ENCODE measurements around the gene SHB. TPM values are rescaled to one million over a fixed set of nuclear protein-coding genes. Genes with fewer than 3 reads are reported as not detected.

The SHB gene
- total RNA-seq, 4 donors from 2014 or later: 12.3 to 22.9 (median 16.3) TPM

- no peaks in the 10 kb centered on the region for H3K36me3 ChIP-seq
- WGBS: 72% methylated on average over 3 of the region's 3 CpGs
- H3K27ac ChIP-seq: no peak overlapping the region
- H3K27me3 ChIP-seq: no peaks in the 10 kb centered on the region
- no peaks in the 10 kb centered on the region for H3K9me3 ChIP-seq
- TF ChIP-seq, protein P1, sequence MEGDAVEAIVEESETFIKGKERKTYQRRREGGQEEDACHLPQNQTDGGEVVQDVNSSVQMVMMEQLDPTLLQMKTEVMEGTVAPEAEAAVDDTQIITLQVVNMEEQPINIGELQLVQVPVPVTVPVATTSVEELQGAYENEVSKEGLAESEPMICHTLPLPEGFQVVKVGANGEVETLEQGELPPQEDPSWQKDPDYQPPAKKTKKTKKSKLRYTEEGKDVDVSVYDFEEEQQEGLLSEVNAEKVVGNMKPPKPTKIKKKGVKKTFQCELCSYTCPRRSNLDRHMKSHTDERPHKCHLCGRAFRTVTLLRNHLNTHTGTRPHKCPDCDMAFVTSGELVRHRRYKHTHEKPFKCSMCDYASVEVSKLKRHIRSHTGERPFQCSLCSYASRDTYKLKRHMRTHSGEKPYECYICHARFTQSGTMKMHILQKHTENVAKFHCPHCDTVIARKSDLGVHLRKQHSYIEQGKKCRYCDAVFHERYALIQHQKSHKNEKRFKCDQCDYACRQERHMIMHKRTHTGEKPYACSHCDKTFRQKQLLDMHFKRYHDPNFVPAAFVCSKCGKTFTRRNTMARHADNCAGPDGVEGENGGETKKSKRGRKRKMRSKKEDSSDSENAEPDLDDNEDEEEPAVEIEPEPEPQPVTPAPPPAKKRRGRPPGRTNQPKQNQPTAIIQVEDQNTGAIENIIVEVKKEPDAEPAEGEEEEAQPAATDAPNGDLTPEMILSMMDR (IDR thresholded peaks at IDR 0.05): no peak
- TF ChIP-seq POLR2A (IDR thresholded peaks at IDR 0.05) (no peak), EP300 (IDR thresholded peaks at IDR 0.05) (no peak), POLR2AphosphoS5 (IDR thresholded peaks at IDR 0.05) (no peak)
- H3K4me3 ChIP-seq: no peak overlapping the region
- H3K4me1 ChIP-seq: peaks cover 13% of the 10 kb centered on the region
- DNase-seq (ENCODE audit: low spot score in 2 of 2): peak in 1 of 2 donors; percentile 8
Observed at GRCh38 chr9:38073882-38074281, 4.9 kb upstream of the SHB start.

DNA sequence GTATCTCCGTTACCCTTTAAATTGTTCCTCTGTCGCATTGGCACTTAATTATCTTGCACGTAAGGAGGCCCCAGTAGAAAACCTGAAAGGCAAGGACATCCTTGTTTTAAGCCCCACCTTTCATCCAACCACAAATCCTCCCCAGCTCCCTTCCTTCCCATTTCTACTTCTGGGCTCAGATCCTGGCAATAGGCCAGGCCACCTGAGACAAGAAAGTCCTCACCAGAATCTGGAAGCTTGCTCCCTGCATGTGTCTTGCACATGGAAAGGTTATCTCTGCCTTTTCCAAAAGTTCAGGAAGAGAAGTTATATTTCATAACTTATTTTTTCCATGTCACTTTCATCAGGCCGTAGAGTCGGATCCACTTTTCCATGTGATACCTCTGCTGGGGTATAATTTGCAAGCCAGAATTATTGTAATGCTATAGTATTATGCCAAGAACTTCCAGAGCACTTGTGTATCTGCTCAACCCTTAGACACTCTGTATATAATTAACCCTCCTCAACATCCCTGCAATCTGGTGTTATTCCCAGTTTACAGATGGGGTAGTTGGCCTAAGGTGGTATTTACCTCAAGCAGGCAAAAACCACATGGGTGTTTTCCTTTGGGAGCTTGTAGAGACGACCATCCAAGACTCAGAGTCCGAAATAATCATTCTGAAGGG lies 2.6 kb upstream of the SHB start:
- H3K4me1 ChIP-seq: peaks cover 34% of the 10 kb centered on the region
- no peak for TF ChIP-seq POLR2AphosphoS5 (IDR thresholded peaks at IDR 0.05)
- TF ChIP-seq EP300 (IDR thresholded peaks at IDR 0.05): no peak
- no peak for TF ChIP-seq POLR2A (IDR thresholded peaks at IDR 0.05)
- TF ChIP-seq, protein P1 (IDR thresholded peaks at IDR 0.05): no peak
- DNase-seq (ENCODE audit: low spot score in 2 of 2): no peak
- no peaks in the 10 kb centered on the region for H3K27me3 ChIP-seq
- 46% methylated on average over 7 of the region's 7 CpGs for WGBS
- H3K27ac ChIP-seq: no peak overlapping the region
- H3K36me3 ChIP-seq: no peaks in the 10 kb centered on the region
- H3K4me3 ChIP-seq: no peak overlapping the region
- no peaks in the 10 kb centered on the region for H3K9me3 ChIP-seq

DNA sequence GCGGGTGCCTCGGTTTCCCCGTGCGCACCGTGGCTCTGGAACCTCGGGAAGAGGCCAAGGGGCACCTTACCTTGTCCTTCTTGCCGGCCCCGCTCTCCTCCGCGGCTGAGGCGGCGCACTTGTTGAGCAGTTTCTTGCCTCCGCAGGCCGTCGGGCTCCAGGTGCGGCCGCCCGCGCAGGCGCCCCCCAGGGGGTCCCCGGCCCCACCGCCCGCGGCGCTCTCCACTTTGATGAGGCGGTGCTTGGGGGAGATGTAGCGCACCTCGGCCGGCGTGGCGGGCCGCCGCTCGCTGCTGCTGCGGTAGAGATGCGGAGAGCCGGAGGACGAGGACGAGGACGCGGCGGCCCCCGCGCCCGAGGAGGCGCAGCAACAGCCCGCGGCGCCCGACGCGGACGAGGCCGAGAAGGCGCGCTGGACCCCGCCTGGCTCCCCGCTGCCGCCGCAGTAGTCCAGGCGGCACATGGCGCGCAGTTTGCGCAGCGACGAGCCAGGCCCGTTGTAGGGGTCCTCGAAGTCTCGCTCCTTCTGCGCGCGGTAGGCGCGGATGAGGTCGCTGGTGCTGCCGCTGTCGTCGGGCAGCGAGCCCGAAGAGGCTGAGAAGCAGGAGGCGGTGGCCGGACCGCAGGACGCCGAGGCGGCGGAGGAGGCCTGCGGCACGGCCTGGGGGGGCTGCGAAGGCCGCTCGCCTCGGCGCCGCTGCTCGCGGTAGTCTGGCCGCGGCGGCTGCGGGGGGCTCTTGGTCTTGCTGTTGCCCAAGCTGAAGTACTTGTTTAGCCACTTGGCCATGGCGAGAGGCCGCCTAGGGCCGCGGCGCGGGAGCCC lies 957 bp downstream of the SHB start:
- Histone ChIP-seq H3K27ac (peak overlapping the region; percentile 90), H3K4me1 (peaks cover 52% of the 10 kb centered on the region), H3K9me3 (no peaks in the 10 kb centered on the region), H3K4me3 (peak overlapping the region; percentile 79), H3K36me3 (no peaks in the 10 kb centered on the region), H3K27me3 (no peaks in the 10 kb centered on the region)
- TF ChIP-seq EP300 (IDR thresholded peaks at IDR 0.05): no peak
- TF ChIP-seq, protein P1 (IDR thresholded peaks at IDR 0.05): no peak
- no peak for TF ChIP-seq POLR2A (IDR thresholded peaks at IDR 0.05)
- TF ChIP-seq POLR2AphosphoS5 (IDR thresholded peaks at IDR 0.05): no peak
- 4% methylated on average over 15 of the region's 107 CpGs for WGBS
- peak in 1 of 2 donors; percentile 61 for DNase-seq (ENCODE audit: low spot score in 2 of 2)

- H3K4me3 ChIP-seq: peak overlapping the region; percentile 79
- H3K4me1 ChIP-seq: peaks cover 56% of the 10 kb centered on the region
- no peaks in the 10 kb centered on the region for H3K27me3 ChIP-seq
- 14% methylated on average over 22 of the region's 47 CpGs for WGBS
- no peaks in the 10 kb centered on the region for H3K36me3 ChIP-seq
- peak in 1 of 2 donors; percentile 84 for DNase-seq (ENCODE audit: low spot score in 2 of 2)
- H3K9me3 ChIP-seq: no peaks in the 10 kb centered on the region
- H3K27ac ChIP-seq: peak overlapping the region; percentile 90
- TF ChIP-seq POLR2A (IDR thresholded peaks at IDR 0.05): no peak
- TF ChIP-seq POLR2AphosphoS5 (IDR thresholded peaks at IDR 0.05): no peak
- TF ChIP-seq EP300 (IDR thresholded peaks at IDR 0.05): no peak
Observed at GRCh38 chr9:38066914-38067858, 1.8 kb downstream of the SHB start.

DNA sequence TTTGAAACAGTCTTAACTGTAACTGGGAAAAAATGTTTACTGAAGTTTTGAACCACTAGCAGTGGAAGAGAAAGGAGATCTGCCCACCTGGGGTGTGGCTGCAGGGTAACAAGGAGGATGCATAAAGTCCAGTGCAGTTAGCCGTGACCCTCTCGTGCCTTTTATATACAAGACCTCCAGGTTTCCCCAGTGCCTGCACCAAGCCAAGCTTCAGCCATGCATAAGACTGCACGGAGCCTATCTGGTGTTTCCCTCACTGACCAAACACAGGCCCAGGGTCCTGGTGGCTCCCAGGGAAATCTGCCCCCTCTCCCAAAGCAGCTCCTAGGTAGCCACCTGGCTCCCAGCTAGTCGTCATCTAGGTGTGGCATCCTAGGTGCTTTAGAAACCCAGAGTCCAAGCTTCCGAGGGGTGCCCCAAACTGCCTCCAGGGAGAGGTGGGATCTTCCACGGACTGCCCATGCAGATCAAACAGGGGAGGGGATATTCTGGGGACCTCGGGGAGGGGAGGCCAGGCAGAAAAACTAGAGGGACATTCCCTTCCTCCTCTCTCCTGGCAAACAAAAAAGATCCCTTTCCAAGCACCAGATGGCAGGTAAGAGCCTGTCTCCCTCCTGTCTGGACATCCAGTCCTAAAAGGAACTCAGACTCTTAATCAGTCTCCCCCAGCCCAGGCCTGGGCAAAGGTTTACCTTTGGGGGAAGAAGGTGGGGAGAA lies 2.7 kb downstream of the SHB start:
- 58% methylated on average over 4 of the region's 7 CpGs for WGBS
- peak in 1 of 2 donors; percentile 19 for DNase-seq (ENCODE audit: low spot score in 2 of 2)
- peaks cover 59% of the 10 kb centered on the region for H3K4me1 ChIP-seq

More for the DNA sequence above, 2.7 kb downstream of the SHB start:
- peak overlapping the region; percentile 79 for H3K4me3 ChIP-seq
- no peaks in the 10 kb centered on the region for H3K36me3 ChIP-seq
- no peak for TF ChIP-seq POLR2AphosphoS5 (IDR thresholded peaks at IDR 0.05)
- TF ChIP-seq EP300 (IDR thresholded peaks at IDR 0.05): no peak
- TF ChIP-seq, protein P1 (IDR thresholded peaks at IDR 0.05): no peak
- TF ChIP-seq POLR2A (IDR thresholded peaks at IDR 0.05): no peak
- H3K9me3 ChIP-seq: no peaks in the 10 kb centered on the region
- H3K27ac ChIP-seq: peak overlapping the region; percentile 90
- H3K27me3 ChIP-seq: no peaks in the 10 kb centered on the region
